WI38 (cell line): ENCODE results near the gene SLC1A2.

Experiments used
- H3K4me3 ChIP-seq: 2 replicates; pipeline ENCODE4 v1.5.1; 2011; ENCODE audit warnings: low read depth, mild to moderate bottlenecking, control low read depth, low read length
- TF ChIP-seq, protein P1 (sequence below): IDR thresholded peaks from 2 replicates; pipeline ENCODE4 v1.5.1; 2012; ENCODE audit warnings: low read depth, mild to moderate bottlenecking, control low read depth, low read length

Gene SLC1A2

DNA sequence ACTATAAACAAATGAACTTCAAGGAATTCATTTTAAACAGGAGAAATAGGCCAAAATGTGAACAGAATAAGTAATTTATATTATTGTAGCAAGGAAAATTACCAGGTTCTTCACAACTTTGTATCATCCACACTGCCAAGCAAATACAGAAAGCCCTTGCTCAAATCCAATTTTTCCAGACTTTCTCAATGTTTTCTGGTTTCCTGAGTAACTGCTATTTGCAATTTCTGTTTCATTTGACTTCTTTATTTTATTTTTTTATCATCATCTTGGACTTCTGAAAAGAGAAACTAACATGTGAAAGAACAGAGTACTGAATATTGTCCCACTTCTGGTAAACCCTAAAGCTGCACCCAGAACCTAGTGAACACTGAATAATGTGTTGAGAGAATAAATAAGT, 61.0 kb downstream of the SLC1A2 start:
- no peak overlapping the region for H3K4me3 ChIP-seq

DNA sequence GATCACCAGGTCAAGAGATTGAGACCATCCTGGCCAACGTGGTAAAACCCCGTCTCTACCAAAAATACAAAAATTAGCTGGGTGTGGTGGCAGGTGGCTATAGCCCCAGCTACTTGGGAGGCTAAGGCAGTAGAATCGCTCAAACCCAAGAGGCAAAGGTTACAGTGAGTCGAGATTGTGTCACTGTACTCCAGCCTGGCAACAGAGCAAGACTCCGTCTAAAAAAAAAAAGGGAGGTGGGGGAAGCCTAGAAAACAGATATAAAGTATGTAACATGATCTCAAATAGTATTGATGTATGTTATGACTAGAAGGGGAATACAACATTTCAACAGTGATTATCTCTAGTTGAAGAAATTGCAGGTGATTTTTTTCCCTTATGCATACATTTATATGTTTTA, 61.4 kb downstream of the SLC1A2 start:
- no peak overlapping the region for H3K4me3 ChIP-seq

More for the DNA sequence above, 61.0 kb downstream of the SLC1A2 start:
- TF ChIP-seq, protein P1, sequence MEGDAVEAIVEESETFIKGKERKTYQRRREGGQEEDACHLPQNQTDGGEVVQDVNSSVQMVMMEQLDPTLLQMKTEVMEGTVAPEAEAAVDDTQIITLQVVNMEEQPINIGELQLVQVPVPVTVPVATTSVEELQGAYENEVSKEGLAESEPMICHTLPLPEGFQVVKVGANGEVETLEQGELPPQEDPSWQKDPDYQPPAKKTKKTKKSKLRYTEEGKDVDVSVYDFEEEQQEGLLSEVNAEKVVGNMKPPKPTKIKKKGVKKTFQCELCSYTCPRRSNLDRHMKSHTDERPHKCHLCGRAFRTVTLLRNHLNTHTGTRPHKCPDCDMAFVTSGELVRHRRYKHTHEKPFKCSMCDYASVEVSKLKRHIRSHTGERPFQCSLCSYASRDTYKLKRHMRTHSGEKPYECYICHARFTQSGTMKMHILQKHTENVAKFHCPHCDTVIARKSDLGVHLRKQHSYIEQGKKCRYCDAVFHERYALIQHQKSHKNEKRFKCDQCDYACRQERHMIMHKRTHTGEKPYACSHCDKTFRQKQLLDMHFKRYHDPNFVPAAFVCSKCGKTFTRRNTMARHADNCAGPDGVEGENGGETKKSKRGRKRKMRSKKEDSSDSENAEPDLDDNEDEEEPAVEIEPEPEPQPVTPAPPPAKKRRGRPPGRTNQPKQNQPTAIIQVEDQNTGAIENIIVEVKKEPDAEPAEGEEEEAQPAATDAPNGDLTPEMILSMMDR: no peak

DNA sequence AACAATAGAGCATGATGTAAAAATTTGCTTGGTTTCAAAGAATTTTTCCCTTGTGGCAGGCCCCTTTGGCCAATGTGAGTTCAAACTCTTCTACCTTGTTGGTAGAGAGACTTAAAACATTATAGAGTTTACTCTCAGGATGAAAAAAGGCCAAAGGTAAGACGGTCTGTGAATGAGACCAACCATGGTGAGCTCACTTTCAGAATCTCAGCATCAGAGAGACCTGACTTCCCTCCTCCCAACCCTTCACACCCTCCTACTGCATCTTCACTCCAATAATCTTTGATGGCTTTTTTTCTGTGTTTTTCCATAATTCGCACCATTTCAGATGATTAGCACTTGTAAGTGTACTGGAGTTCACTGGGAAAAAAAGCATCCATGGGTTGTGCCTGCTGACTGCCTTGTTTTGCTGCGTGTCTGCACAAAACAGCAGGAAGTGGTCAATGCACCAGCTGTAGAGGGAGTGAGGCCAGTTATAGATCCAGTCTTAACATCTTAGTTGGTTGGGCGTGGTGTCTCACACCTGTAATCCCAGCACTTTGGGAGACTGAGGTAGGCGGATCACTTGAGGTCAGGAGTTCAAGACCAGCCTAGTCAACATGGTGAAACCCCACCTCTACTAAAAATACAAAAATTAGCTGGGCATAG, 64.1 kb downstream of the SLC1A2 start:
- TF ChIP-seq, protein P1: no peak
- H3K4me3 ChIP-seq: no peak overlapping the region

More for the DNA sequence above, 61.4 kb downstream of the SLC1A2 start:
- TF ChIP-seq, protein P1: no peak

DNA sequence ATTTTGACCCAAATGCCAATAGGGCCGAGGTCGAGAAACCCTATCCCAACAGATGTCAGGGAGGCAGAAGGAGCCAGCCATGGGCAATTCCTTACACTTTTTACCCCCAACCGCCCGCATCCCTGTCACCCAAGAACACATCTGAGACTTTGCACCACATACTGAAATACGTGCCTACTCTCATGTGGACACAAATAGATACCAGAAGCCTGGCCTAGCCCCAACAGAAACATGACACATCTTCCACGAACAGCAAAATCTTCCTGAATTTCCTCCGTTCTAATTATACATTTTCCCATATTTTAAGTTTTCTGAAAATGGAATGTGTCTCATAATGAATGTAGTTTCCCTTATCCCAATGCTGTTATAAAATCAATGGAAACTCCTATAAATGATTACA, 64.7 kb downstream of the SLC1A2 start:
- TF ChIP-seq, protein P1: no peak
- H3K4me3 ChIP-seq: no peak overlapping the region

DNA sequence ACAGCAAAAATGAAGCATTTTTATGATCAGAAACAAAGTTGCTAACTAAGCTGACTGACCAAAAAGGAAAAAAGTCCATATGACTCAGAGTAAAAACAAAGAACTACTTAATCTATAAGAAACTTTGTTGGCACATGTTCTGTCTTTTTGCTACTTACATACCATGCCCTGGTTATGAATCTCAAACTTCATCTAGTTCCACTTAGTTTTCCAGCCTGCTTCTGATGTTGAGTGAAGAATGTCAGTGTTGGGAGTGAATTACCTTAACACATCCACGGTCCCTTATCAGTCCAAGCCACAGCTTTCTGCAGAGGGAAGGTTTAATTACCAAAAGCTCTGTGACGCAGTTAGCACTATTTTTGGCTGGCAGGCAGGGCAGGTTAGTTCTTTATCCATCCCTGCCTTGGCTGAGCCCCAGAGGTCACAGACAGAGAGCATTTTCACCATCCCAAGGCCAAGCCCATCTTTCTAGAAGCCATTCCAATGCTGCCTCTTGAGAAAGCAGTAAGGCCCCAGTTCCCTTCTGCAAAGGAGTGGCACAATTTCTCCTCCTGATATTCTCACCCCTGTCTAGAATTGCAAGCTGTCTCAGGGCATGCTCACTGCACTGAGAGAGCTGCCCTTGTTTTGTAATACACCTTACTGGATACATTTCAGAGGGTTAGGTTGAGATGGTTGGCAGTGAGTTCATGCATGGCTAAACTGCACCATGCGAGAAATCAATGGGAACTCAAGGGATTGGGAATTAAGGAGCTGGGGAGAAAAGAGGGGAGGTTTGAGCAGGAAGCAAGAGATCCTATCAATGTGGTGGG, 67.1 kb downstream of the SLC1A2 start:
- TF ChIP-seq, protein P1: no peak
- no peak overlapping the region for H3K4me3 ChIP-seq

DNA sequence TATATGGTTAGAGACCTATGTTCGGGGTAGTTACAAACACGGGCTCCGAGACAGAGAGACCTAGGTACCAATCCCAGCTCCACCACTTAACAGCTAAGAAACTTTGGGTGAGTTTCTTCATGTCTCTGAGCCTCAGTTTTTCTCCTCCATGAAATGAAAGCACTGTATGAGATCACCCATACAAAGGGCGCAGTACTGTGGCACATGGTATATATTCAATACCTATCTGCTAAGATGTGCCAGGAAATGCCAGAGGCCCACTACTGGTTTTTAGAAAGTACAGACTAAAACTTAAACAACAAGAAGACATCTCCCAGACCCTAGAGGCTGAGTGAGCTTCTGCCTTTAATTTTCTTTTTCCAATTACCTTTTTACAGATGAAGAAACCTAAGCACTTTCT, 69.5 kb downstream of the SLC1A2 start:
- TF ChIP-seq, protein P1: no peak
- H3K4me3 ChIP-seq: no peak overlapping the region
